GM21381 (cell line): ENCODE measurements around the gene ACACA.
"Not testable (repeated sequence)": the region's sequence is repeated elsewhere in the genome, so short reads cannot be mapped to it uniquely, and the experiment has no call there.

Experiments
- ATAC-seq: cut with Tn5 transposase; IDR thresholded peaks from one replicate; pipeline ENCODE4 v1.9.1; 2021; ENCODE audit warnings: mild to moderate bottlenecking, moderate library complexity; ENCODE audit not compliant: unreplicated experiment

The ACACA gene

DNA sequence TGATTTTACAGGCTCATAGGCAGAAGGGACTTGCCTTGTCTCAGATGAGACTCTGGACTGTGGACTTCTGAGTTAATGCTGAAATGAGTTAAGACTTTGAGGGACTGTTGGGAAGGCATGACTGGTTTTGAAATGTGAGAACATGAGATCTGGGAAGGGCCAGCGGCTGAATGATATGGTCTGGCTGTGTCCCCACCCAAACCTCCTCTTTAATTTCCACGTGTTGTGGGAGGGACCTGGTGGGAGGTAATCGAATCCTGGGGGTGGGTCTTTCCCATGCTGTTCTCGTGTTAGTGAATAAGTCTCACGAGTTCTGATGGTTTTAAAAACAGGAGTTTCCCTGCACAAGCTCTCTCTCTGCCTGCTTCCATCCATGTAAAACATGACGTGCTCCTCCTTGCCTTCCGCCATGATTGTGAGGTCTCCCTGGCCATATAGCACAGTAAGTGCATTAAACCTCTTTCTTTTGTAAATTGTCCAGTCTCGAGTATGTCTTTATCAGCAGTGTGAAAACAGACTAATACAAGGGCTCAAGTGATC lies 59.7 kb downstream of the ACACA start:
- ATAC-seq = not testable (repeated sequence)

DNA sequence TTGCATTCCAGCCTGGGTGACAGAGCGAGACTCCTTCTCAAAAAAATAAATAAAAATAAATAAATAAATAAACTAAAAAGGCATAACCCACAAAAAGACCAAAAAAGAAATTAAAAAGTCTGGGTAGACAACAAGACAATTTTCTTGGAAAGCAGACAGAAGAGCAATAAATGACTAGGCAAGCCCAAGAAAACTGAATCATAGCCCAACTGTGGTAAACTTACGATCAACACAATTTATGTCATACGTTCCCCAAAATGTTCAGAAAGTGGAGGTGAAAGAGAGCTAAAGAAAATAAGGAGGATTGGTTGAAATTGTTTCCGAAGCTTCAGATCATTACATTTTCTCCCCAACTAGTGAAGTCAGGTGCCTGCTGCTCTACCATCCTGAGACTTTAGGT lies 62.1 kb downstream of the ACACA start:
- no peak for ATAC-seq

DNA sequence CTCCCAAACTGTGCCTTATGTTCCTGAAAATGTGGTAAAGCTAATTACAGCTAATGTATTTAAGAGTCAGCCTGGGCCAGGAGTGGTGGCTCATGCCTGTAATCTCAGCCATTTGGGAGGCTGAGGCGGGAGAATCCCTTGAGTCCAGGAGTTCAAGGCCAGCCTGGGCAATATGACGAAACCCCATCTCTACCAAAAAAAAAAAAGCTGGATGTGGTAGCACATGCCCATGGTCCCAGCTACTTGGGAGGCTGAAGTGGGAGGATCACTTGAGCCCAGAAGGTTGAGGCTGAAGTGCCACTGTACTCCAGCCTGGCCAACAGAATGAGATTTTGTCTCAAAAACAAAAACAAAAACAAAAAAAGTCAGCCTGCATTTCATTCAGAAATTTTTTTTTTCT lies 64.0 kb downstream of the ACACA start:
- no peak for ATAC-seq

DNA sequence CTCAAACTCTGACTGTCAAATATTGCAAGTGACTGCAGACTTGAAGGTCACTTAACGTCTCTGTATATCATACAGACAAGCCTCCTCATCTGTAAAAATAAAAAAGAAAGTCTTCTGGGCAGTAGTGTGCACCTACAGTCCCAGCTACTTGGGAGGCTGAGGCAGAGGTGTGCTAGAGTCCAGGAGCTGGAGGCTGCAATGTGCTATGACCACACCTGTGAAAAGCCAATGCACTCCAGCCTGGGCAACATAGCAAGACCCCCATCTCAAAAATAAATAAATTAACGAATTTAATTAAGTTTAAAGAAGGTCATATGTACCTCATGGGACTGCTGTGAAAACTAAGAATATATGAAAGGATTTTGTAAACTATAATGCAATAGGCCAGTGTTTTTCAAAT lies 65.8 kb downstream of the ACACA start:
- no peak for ATAC-seq

DNA sequence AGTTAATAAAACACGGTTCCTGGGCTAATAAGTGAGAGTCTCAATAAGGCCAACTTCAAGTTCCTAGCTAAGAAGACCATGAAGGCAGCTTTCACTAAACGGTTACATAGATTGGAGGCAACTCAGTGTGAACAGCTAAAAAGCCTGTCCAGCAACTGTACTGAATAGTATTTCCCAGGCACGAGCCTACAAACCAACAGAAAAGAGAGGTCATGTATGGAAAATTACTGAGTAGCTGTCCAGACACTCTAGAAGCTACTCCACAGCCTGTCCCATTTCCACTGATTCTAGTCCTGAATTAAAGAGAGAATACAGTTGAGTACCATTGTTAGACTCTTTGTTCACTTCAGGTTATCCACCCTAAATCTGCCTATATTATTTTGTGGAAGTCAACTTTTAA lies 67.3 kb downstream of the ACACA start:
- ATAC-seq = no peak

DNA sequence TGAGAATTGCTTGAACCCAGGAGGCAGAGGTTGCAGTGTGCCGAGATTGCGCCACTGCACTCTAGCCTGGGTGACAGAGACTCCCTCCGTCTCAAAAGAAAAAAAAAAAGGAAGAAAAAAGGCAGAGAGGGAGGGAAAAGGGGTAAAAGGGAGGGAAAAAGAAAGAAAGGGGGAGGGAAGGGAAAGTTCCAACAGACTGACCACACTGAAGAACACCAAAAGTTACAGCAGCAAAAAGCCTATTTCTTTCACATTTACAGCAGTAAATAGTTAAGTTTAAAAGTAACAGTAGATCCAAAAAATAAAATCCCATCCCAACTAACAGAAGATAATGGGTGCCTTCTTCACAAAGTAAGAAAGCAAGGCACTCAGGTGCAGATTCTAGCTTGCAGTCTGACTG lies 67.8 kb downstream of the ACACA start:
- ATAC-seq = no peak

DNA sequence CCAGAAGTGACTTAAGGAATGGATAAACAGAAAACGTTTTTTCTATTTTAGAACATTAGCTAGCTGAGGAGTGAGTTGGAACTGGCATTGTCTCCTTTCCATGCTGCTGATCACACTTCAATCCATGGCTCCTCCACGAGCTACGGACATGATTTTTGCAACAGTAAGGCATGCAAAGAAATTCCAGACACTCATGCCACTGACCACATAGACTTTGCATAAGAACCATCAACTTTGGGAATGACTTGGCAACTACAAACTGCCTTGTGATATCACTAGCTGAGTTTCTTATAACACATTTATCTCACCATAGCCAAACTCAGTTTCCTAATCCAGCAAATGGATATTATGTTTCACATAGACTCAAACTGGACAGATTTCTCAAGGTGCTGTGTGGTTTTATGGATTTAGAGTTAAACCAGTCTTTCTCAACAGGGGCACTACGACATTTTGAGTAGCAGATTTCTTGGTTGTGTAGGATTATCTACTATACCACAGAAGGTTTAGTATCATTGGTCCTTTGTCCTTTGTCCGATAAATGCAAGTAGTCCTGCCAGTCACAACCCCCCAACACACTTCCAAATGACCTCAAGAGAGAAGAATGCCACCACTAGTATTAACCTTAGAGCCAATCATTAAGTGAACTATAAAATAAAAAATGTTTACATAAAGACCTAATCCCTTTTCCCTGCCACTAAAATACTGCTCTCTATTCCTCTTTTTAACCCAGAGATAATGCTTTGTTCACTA lies 79.1 kb downstream of the ACACA start:
- ATAC-seq = no peak

DNA sequence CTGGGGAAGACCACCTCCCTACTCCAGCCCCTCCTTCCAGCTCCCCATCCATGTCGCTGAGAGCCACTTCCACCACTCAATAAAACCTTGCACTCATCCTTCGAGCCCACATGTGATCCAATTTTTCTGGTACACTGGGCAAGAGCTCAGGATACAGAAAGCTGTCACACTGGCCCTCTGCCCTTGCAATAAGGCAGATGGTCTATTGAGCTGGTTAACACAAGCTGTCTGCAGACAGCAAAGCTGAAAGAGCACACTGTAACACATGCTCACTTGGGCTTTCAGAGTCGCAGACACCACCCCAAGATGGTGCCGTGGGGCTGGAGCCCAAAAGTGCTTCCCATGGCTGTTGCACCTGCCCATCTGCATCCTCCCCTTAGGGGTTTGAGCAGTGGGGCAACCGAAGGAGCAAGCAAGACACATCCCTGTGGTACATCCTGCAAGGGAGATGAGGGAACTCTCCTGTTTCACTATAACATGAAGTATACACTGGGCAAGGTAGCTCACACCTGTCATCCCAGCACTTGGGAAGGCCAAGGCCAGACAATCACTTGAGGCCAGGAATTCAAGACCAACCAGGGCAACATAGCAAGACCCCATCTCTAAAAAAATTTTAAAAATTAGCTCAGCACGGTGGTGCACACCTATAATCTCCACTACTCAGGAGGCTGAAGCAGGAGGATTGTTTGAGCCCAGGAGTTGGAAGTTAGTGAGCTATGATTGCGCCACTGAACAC lies 83.6 kb downstream of the ACACA start:
- no peak for ATAC-seq

DNA sequence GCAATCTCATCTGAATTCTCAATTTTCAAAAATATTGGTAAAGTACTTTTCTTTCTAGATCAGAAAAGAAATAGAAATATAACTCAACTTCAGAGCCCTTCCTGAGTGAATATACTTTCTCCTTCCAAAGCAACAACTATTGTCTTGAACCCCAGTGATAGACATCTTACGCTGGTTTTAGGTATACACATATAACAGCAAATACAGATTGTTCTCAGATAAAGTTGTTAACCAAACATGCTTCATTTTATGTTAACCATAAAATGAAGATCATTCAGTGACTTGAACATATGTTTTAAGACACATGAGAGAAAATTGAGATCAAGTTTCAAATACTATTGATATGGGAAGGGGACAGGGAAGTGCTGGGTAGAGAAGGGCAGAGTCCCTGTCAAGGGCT lies 84.5 kb downstream of the ACACA start:
- no peak for ATAC-seq

DNA sequence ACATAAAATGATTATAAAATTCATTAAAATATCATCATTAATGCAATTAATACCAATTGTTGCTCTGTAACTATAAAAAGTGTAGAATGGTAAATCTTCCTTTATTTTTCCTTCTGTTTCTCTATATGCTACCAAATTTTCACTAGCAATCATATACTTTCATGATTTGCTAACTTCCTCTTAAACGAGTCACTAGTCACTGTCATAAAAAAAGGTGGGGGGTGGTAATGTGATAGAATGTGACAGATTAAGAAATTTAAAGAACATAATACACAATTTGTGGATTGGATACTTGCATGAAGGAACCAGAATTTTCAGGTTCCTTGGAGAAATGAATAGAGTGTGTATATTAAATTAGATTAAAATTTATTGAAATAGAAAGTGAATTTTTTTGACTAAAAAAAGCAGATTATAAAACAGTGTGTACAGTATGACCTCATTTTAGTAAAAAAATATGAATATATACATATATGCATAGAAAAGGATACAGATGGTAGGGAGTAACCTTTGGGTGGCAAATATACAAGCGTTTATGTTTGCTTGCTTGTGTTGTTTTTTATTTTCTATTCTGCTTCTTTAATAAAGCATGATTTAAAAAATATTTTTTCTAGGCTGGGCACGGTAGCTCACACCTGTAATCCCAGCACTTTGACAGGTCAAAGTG lies 87.6 kb downstream of the ACACA start:
- no peak for ATAC-seq

DNA sequence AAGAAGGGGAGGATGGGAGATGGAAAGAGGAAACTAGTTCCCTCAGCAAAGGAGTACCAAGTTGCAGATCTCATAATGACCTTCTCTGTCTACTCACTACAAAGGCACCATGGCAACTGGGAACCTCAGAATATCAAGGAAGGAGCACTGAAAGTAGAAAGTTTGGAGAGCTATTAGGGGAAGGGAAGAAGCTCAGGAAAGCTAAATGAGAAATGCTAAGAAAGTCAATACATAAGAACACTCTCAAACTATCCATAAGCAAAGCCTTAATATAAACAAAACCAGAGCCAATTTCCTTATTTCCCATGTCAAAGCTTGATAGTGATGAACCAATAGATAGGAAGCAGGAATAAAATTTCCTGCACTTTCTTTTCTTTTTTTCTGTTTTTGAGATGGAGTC lies 88.8 kb downstream of the ACACA start:
- ATAC-seq = no peak

DNA sequence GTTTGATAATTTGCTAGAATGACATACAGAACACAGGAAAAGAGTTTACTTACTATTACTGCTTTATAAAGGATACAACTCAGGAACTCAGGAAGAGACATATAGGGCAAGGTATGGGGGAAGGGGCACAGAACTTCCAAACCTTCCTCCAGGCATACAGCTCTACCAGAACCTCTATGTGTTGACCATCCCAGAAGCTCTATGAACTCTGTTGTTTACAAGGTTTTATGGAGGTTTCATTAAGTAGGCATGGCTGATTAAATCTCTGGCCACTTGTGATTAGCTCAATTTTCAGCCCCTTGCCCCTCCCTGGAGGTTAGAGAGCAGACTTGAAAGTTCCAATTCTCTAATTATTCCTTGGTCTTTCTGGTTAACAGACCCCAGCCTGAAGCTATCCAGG lies 91.0 kb downstream of the ACACA start:
- no peak for ATAC-seq

DNA sequence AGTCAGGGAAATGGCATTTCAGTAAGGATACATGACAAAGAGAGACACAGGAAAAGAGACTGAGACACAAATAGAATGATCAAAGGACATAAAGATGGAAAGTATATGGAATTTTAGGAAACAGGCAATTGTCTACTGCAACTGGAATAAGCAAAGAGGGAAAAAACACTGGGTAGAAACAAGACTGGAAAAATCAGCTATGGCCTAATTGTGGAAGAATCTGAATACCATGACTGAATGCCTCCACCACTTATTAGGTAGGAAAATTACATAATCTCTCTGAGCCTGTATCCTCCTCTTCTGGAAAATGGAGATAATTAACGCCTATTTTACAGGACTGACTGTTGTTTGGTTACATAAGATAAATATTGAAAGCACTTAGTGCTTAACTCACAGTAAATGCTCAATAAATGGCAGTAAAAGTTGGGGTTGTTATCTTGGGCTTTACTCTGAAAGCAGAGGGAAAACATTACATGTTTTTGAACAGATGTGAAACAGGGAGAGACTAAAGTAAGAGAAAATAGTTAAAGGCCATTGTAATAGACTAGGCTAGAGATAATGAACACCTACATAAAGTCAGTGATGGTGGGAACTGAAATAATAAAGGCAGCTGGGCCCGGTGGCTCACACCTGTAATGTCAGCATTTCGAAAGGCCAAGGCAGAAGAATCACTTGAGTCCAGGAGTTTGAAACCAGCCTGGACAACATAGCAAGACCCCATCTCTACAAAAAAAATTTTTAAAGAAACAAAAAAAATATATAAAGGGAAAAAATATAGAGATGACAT lies 94.3 kb downstream of the ACACA start:
- no peak for ATAC-seq

DNA sequence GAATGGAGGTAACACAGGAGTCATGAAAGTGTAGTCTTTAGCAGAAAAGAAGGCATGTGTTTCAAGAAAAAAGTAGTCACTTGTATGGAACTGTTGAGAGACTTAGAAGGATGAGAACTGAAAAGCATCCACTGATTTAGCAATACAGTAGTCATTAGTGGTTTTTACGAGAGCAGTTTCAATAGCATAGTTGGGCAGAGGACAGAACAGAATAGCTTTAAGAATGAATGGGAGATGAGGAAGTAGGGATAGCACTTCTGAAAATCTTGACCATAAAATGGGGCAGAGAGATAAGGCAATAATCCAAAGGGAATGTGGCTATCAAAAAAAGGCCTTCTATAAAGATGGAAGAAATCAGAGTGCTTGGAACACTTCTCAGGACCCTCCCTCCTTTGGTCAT lies 95.7 kb downstream of the ACACA start:
- no peak for ATAC-seq

DNA sequence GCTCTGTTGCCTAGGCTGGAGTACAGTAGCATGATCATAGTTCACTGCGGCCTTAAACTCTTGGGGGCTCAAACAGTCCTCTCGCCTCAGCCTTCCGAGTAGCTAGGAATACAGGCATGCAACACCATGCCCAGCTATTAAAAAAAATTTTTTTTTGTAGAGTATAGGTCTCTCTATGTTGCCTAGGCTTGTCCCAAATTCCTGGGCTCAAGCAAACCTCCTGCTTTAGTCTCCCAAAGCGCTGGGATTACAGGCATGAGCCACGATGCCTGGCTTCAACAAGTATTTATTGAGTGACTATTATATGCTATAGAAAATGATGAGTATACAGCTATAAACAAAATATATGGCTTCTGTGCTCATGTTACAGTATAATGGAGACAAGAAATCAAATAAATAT lies 97.6 kb downstream of the ACACA start:
- no peak for ATAC-seq

DNA sequence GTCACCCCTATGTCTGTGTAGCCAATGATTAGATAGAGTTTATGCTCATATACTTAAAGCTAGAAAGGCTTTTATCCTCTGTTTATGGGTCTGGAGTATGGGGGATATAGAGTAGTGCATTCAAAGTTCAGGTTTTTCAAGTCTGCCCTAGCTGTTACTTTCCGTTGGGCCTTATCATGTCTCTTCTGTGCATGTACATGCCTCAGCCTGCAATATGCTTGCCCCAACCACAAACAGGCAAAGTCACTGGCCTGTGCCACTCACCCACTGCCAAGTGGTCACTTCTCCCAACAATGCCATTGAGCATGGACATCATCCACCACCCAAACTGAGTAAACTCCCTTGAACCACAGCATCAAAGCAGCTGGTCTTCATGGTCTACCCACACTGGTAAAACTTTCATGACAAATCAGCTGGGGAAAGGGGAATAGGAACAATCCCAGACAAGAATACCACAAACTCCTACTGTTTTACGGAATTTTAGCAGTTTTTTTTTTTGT lies 101.2 kb downstream of the ACACA start:
- no peak for ATAC-seq

DNA sequence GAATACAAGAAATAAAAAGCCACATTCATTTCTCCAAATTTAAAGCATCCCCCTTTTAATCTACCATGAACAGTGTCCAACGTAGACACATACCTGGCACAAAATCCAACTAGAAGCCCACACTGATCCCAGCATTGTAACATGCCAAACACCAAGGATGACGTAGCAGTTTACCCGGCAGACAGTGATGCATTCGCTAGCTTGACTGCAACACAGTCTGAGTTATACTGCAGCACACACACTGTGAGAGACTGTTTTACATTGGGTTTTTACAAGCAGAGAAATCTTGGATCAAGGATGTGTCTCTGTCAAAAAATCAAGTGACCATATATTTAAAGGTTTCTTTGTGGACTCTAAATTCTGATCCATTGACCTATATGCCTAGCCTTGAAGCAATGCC lies 105.3 kb downstream of the ACACA start:
- no peak for ATAC-seq

DNA sequence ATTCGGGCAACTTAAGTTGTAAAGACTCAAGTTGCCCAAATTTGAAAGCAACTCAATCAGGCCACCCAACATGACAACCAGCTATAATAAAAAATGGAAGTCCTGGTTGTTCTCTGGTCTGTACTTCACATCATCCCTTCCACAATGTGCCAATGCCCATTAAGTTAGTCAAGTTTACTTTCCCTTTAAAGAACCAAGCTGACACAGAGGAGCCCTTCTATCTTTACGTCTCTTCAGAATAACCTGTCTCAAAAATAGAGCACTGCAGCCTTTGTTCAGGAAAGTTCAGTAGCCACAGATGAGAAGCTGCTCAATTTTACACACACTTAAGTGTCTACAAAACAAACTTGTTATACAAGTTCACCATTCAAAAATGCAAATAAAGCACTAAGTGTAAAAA lies 106.0 kb downstream of the ACACA start:
- no peak for ATAC-seq

DNA sequence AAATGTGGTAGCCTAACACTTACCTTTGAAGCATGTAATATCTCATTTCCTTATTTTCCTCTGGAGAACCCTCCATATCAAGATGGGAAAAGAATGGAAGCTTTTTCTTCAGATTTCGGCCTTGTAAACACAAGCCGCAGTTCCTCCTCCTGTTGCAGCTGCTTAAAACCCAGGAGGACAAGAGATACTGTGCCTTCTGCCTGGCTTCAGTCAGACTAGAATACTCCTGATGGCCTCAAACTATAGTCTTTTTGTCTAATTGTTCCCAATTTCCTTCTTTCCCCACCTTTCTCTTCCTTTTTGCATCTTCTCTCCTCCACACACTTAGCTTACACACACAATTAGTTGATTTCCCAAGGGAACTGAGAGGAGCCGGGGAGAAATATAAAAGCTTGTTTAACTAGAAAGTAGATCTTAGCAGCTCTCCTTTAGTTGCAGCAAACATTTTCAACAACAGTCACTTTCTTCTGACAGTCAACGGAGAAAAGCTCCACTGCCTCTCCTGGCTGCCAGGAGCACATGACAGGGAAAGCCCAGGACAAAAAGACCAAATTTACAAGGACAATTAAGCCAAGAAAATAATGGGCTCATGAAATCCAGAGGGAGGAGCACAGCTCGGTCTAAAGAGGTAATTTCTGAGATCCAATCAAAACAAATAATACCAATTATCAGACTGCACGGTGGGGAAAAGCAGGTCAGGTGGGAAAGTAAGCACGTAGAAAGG lies 107.2 kb downstream of the ACACA start:
- ATAC-seq = no peak

DNA sequence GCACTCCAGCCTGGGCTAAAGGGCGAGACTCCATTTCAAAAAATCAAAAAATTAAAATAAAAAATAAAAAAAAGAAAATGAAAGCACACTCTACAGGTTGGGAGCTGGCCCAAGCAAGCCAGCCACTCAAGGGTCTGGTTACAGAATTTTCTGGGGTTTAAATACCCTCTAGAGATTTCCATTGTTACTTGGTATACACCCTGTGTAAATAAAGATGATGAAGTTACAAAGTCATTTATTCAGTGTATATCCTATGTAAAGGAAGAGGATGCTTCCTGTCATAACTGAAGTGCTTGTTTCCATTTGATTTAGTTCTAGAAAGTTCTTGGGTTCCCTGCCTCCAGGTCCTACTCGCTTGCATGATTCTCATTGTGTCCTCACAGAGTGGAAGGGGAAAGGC lies 110.7 kb downstream of the ACACA start:
- ATAC-seq = no peak
